ENCODE data around the gene DEAF1.
"Not testable (repeated sequence)": the region's sequence is repeated elsewhere in the genome, so short reads cannot be mapped to it uniquely, and the experiment has no call there.

The DEAF1 gene
- total RNA-seq = 39.6 reads per million, percentile 63 among the genes with 10 or more reads in this experiment

- DNase-seq = peak; percentile 99
These were observed at the start of gene DEAF1 for GRCh38 chr11:694563-695287. Gene DEAF1, minus strand, starts transcription at chr11:695222. Its CDS starts 175 bp downstream, at chr11:695047.

GRCh38 chr11:742571-743201 is 47.7 kb upstream of the DEAF1 start:
- no peak for DNase-seq

- DNase-seq = no peak
These were observed 47.1 kb upstream of the DEAF1 start for GRCh38 chr11:742156-742546.

DNA sequence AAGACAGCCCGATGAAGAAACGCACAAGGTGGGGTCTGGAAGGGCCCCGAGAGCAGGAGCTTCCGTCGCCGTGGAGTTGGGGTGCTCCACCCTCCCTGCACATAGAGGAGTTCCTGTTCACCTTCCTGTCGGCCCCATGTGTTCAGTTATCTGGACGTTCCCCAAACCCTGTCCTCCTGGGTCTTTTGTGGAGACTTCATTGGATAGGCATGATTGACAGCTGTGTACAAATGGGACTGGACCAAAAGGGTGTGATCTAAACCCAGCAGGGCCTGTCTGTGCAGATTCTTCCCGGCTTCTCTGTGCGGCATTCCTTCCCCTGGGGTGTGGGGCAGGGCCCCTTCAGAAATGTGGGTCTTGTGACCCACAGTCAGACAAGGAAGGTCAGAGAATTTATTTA is 42.9 kb upstream of the DEAF1 start:
- DNase-seq = not testable (repeated sequence)

DNA sequence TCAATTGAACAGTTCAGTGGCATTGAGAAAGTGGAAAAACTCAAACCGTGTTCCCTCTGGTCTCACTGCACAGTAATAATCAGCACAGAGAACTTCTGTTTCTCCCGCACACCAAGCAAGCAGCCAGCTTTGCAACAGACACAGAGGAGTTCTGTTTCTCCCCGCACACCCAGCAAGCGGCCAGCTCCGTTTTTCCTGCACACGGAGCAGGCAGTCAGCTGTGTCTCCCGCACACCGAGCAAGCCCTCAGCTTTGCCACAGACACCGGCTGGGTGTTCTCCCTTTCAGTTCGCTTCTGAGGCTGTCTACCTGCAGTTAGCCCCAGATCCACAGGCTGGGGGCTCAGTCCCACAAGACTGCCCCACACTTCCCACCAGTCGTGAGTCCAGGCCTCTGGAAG is 42.3 kb upstream of the DEAF1 start:
- DNase-seq = no peak

DNA sequence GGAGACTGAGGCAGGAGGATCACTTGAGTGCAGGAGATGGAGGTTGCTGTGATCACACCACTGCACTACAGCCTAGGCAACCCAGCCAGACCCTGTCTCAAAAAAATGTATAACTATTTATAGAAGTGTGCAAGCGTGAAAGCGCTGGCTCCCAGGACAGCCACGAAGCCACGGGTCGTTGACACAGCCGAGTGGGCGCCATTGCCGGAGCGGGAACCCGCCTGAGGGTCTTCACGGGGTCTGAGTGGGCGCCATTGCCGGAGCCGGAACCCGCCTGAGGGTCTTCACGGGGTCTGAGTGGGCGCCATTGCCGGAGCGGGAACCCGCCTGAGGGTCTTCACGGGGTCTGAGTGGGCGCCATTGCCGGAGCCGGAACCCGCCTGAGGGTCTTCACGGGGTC is 39.5 kb upstream of the DEAF1 start:
- DNase-seq = not testable (repeated sequence)

DNA sequence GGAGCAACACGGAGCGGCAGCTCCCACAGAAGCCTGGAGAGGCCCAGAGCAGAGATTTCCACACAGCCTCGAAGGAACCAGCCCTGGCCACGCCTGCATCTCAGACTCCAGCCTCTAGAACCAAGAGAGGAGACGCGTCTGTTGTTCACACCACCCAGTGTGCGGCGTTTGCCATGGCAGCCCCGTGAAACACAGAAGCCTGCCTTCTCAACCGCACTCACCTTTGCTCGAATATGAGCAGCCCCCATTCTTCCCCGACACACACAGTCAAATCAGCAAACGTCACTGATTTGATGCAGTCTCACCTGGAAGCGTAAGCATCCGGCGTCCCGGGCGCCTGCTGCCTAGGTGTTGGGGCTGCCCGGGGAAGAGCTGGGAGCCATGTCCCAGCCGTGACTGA is 38.0 kb upstream of the DEAF1 start:
- DNase-seq = no peak

DNA sequence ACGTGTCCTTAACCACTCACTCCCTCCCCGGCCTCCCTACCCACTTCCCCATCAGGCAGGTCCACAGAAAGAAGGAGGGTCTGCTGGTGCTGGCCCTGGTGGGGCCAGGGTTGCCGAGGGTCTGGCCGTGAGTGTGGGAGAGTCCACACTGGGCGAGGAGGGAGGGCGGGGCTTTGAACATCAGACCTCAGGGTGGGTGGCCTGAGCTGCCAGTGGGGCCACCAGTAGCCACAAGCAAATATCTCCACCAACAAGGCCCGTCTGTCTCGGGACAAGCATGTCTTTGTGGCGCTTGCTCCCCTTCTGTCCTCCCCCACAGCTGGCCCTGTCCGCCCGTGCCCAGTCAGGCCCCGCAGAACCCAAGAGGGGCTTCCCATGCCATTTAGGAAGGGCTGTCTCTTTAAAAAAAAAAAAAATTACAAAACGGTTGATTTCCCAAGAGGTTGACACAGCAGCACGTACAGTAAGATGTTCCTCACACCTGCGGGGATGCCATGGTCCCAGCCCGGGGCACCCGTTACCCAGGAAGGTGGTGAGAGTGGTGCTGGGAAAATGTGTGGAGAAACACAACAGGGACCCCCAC is 34.6 kb upstream of the DEAF1 start:
- DNase-seq = no peak

DNA sequence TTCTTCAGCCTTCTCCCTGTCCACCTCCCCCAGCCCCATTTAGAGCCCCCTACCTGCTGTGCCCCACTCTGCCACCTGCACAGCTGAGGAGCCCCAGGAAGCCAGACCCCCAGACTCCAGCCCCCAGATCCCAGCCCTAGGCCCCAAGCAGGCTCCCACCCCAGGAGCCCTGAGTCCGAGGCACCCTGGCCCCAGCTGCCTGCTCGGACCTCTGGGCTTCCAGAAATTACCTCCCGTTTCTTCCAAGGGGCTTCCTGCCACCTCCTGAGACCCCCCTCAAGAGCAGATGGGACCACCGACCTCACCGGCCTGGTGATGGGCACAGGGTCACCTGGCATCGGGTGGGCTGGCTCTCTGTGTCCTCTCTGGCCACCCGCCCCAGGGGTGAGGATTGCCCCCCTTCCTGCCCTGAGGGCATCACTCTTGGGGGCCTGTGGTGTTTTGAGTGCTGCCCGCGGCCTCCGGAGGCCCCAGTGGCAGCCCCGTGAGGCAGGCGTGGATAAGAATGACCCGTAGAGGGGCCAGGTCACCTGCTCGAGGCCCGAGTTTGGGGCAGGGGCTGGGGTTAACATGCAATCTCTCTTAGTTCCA is 34.0 kb upstream of the DEAF1 start:
- no peak for DNase-seq

DNA sequence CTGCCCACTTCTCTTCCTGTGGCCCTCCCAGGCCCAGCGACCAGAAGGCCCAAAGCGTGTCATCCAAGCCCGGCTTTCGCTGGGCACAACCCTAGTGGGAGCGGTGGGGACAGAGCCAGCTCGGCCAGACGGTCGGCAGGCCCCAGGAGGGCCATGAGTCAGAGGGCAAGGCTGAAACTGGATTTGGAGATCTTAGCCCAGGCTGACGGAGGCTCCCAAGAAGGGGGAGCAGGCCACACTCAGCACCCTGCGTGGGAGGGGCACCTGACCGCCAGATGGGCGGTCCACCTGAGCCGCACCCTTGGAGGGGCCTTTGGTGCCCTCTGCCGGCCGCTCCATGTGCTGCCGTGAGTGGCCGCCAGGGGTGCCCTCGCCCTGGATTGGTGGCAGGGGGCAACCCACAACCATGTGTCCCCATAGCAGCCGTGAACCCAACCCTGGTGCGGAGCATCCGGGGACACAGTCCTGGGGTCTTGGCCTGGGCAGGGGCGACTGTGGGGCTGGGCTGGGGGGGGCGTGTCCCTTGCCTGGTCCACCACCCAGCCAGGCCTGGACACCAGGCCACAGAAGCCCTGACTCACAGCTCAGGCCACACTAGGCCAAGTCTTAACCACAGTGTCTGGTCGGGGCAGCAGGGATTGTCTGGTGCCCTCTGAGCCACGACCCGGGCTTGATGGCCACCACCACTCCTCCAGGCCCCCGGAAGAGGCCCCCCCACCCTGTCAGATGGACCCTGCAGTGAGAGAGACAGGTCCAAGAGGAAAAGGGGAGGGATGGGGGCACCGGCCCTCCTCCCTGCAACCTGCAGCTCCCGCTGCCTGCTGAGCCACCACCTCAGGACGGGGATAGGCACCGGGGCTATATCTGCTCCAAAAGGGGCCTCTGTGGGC is 33.1 kb upstream of the DEAF1 start:
- peak; percentile 72 for DNase-seq

DNA sequence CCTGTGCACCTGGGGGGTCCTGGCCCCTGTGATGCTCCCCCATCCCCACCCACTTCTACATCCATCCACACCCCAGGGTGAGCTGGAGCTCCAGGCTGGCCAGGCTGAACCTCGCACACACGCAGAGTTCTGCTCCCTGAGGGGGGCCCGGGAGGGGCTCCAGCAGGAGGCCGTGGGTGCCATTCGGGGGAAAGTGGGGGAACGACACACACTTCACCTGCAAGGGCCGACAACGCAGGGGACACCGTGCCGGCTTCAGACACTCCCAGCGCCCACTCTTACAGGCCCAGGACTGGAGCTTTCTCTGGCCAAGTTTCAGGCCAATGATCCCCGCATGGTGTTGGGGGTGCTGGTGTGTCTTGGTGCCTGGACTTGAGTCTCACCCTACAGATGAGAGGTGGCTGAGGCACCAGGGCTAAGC is 32.3 kb upstream of the DEAF1 start:
- no peak for DNase-seq

DNA sequence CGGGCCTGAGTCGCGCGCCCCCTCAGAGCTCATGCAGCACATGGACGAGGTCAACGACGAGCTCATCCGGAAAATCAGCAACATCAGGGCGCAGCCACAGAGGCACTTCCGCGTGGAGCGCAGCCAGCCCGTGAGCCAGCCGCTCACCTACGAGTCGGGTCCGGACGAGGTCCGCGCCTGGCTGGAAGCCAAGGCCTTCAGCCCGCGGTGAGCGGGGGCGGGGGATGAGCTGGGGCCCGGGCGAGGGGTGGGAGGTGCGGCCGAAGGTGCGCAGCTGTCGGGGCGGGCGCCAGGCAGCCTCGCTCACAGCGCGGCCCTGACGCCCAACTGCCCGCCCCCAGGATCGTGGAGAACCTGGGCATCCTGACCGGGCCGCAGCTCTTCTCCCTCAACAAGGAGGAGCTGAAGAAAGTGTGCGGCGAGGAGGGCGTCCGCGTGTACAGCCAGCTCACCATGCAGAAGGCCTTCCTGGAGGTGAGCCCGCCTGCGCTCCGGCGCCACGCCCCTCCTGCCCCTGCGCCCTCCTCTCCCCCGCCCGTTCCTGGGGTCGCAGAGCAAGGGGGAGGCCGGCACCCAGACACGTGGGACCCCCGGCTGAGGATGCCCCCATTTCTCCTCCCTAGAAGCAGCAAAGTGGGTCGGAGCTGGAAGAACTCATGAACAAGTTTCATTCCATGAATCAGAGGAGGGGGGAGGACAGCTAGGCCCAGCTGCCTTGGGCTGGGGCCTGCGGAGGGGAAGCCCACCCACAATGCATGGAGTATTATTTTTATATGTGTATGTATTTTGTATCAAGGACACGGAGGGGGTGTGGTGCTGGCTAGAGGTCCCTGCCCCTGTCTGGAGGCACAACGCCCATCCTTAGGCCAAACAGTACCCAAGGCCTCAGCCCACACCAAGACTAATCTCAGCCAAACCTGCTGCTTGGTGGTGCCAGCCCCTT is 31.5 kb upstream of the DEAF1 start:
- DNase-seq = peak; percentile 37

DNA sequence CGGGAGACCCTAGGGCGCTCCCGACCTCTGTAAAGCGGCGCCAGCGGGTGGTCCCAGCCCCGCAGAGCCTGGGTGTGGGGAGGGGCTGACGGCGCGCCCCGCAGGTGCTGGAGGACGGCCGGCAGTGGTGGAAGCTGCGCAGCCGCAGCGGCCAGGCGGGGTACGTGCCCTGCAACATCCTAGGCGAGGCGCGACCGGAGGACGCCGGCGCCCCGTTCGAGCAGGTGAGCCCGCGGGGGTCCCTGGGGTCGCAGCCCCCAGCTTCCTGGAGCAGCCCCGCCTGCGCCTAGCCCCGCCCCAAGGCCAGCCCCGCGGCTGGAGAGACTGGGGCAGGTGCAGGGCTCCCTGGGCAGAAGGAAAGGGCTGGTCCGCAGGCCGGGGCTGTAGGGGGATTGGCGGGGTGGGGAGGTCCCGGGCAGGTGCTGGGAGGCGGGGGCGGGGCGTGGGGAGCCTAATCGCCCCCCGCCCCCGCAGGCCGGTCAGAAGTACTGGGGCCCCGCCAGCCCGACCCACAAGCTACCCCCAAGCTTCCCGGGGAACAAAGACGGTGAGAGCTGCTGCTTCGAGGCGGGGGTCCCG is 30.7 kb upstream of the DEAF1 start:
- DNase-seq = no peak

DNA sequence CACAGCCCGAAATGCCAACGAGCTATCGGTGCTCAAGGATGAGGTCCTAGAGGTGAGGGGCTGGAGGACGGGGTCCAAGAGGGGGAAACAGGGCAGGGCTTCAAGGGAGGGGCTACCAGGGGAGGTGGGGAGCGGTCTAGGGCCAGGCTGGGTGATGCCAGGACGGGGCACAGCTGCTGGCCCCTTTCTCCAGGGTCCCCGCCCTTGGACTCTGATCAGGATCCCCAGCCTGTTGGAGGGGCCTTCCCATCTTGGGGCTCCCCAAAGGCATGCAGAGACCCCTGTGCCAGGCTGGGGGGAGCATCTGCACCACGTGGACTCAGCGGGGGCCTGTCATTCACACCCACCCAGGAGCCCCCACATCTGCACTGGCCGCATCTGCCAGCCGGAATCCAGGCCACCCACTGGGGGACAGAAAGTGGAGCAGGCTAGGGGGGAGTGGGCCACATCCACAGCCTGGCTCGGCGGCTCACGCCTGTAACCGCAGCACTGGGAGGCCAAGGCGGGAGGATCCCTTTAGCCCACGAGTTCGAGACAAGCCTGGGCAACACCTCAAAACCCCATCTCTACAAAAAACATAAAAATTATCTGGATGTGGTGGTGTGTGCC is 29.9 kb upstream of the DEAF1 start:
- no peak for DNase-seq

DNA sequence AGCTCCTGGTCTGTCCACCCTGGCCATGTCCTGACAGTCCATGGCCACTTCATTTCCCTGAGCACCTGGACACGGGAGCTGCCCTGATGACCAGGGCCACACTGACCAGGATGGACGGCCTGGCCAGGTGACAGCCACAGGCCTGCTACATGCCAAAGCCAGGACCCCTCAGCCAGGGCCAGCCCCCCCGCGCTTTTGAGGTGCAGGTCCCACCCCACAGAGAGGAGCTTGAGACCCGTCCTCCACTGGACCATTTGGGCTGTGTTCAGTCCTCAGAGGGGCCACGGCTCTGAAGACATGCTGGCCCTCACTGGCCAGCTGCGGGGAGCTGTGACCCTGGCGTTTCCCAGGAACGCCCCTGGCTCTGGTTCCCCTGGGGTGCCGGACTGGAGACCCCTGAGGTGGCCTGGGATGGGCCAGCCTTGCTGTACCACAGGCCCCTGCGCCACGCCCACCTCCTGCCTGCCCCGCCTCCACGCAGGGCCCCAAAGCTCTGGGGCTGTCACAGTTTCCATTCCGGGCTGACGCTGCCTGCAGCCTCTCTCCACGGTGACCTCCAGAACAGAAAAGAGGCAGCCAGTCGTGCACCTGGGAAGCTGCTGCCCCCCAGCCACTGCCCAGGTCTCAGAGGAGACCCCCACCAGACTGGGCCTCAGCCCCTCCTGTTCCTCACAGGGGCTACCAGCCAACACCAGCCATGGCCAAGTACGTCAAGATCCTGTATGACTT is 29.2 kb upstream of the DEAF1 start:
- DNase-seq = no peak

DNA sequence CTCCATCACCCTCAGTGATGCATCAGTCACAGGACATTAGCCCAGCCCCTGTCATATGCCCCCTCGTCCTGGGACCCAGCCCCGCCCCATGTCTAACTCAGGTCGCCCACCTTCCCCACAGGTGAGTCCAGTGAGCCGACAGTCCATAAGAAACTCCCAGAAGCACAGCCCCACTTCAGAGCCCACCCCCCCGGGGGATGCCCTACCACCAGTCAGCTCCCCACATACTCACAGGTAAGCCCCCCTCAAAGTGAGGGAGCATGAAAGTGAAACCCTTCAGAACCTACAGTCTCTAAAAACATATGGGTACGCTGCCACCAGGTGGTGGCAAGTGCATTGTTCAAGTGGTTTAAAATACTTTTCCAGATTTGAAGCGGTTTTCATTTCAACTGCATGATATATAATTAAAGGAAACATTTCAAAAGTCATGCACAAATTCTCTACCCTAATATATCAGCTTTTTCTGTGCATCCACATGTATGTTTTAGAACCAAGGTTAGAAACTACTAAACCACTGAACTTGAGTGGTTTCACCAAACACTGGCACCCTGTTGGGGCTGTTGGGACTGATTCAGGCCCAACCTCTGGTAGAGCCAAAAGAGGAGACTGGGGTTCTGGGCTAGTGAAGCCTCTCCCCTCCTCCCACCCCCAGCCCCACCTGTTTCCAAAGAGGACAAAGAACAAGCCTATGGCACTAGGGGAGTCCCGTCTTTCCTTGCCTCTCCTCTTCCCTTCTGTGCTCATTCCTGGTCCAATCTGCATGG is 28.3 kb upstream of the DEAF1 start:
- DNase-seq = peak; percentile 39

DNA sequence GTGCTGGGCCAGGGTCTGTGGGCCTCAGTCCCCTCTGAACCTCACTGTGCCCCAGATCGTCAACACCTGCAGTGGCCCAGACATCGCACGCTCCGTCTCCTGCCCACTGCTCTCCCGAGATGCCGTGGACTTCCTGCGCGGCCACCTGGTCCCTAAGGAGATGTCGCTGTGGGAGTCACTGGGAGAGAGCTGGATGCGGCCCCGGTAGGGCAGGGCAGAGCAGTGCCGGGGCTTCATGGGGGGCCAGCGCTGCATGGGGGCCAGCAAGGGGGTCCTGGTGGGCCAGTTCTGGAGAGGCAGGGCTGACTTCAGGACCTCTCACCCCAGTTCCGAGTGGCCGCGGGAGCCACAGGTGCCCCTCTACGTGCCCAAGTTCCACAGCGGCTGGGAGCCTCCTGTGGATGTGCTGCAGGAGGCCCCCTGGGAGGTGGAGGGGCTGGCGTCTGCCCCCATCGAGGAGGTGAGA is 27.4 kb upstream of the DEAF1 start:
- DNase-seq = no peak

DNA sequence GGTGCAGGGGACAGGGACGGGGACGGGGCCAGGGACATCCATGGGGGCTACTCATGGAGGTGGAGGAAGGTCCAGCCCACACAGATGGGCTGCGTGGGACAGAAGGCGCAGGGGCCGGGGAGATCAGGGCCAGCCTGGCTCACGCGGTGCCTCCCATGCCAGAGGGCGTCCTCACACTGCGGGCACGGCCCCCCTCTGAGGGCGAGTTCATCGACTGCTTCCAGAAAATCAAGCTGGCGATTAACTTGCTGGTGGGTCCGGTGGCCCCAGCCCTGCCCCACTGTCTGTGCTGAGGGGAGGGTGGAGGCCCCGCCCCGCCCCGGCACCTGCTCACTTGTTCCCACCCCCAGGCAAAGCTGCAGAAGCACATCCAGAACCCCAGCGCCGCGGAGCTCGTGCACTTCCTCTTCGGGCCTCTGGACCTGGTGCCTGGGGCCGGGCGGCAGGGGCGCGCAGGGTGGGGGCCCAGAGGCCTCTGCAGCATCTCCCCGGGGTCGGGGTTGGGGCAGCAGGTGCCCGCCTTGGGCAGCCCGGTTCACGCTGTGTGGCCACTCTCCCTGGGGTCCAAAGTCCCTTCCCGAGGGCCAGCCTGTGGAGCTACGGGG is 26.8 kb upstream of the DEAF1 start:
- peak; percentile 42 for DNase-seq

All from effector CD4-positive, alpha-beta T cell (primary cell).